Fibroblast of peridontal ligament (primary cell): Measurements from ENCODE around the gene FMN1.

ENCODE experiments used
- DNase-seq: peaks from one replicate; pipeline ENCODE4 v3.0.0-alpha.2; 2010; ENCODE audit errors: extremely low read depth

FMN1 gene, protein sequence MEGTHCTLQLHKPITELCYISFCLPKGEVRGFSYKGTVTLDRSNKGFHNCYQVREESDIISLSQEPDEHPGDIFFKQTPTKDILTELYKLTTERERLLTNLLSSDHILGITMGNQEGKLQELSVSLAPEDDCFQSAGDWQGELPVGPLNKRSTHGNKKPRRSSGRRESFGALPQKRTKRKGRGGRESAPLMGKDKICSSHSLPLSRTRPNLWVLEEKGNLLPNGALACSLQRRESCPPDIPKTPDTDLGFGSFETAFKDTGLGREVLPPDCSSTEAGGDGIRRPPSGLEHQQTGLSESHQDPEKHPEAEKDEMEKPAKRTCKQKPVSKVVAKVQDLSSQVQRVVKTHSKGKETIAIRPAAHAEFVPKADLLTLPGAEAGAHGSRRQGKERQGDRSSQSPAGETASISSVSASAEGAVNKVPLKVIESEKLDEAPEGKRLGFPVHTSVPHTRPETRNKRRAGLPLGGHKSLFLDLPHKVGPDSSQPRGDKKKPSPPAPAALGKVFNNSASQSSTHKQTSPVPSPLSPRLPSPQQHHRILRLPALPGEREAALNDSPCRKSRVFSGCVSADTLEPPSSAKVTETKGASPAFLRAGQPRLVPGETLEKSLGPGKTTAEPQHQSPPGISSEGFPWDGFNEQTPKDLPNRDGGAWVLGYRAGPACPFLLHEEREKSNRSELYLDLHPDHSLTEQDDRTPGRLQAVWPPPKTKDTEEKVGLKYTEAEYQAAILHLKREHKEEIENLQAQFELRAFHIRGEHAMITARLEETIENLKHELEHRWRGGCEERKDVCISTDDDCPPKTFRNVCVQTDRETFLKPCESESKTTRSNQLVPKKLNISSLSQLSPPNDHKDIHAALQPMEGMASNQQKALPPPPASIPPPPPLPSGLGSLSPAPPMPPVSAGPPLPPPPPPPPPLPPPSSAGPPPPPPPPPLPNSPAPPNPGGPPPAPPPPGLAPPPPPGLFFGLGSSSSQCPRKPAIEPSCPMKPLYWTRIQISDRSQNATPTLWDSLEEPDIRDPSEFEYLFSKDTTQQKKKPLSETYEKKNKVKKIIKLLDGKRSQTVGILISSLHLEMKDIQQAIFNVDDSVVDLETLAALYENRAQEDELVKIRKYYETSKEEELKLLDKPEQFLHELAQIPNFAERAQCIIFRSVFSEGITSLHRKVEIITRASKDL (N-terminal part only)

DNA sequence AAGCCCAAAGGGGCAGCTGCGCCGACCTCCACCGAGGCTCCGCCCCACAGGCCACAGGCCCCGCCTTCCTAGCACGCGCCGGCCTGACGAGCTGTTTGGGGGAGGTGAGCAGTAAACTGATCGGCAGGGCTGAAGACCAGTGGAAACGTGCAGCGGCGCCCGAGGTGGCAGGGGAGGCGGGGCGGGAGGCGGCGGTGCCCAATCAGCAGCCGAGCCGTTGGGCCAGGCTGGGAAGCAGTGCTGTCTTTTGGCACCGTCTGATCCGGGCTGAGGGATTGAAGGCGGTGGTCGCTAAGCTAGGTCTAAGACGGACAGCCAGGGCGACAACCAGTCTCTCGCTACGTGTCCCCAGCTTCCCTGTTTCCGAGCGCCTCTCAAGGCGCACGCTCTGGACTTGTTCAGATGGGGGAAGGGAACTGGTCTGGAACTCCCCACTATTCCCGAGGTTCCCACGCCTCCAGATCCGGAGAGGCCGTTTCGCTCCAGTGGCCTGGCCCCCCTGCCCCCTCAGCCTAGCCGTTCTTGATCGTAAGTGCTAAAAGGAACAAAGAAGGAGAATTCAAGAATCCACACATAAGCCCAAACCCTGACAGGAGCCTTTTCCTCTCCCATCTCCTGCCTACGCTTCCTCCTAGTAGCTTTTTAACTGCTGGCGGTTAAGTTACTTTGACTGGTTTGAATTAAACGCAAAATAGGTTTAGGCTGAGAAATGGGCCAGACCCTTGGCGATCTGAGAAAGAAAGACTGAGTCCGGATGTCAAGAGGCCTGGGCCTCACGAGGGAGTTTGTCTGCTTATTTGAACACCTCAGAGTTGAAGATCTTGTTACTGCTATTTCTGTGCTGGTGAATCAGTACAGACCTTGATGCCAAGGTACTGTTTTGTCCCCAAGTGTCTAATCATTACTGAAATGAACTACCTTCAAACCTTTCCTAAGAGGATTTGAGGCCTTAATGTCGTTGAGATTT, at the start of gene FMN1:
Gene FMN1, minus strand, starts transcription at position 11 of the 967 bp plus-strand sequence. CDS start 39,800 bp downstream, outside the sequence.
- DNase-seq, result peak; percentile 83

GRCh38 chr15:33243869-33244268, 49.4 kb upstream of the FMN1 start:
- DNase-seq, result no peak

DNA sequence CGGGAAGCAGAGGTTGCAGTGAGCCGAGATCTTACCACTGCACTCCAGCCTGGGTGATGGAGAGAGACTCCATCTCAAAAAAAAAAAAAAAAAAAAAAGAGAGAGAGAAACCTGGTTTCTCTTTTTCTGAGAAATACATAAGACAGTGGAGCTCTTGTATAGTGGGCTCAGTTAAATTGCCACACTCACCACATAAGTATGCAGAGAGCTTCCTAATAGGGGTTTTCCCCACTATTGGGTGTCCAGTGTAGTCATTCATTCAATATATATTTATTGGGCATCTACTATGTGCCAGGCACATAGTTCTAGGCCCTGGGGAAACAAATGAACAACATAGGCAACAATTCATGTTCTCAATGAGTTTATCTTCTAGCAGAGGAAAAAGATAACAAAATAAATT, 48.9 kb upstream of the FMN1 start:
- no peak for DNase-seq

DNA sequence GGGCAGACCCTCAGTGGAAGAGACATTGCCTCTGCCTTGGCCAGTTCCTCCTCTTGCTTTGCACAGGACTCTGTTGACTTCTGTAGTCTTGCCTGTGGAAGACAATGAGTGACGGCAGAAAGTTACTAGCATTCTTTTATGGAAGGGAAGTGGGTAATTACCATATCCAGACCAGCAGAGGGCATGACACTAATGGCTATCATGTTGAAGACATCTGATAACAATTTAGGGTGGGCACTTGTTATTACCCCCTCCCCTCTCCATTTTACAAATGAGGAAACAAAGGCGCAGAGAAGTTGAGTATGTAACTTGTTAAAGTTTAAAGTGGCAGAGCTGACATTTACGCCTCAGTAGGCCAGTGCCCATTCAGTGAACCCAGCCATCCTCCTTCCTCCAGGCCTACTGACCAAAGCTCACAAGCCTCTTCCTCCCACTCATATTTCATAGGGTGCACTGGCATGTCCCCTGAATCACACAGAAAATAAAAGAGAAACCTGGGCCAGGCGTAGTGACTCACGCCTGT, 48.2 kb upstream of the FMN1 start:
- DNase-seq, result peak; percentile 5

DNA sequence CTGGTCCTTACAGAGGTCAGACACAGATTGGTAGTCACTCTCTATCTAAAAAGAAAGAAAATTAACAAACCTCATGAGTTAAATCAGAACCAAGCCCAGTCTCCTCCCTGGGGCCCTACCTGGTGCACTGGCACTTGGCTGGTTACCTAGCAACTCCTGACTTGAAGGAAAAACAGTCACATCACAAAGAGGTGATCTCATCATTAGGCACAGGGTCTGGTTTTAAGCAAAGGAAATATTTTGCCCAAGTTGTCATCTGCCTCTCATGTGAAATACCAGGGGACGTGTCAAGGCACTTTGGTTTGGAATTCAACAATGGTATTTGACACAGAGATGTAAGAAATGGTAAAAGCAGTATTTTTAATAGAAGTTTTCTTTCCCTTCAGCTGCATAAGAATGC, 47.7 kb upstream of the FMN1 start:
- no peak for DNase-seq

GRCh38 chr15:33236841-33237509, 42.5 kb upstream of the FMN1 start:
- DNase-seq, result no peak

DNA sequence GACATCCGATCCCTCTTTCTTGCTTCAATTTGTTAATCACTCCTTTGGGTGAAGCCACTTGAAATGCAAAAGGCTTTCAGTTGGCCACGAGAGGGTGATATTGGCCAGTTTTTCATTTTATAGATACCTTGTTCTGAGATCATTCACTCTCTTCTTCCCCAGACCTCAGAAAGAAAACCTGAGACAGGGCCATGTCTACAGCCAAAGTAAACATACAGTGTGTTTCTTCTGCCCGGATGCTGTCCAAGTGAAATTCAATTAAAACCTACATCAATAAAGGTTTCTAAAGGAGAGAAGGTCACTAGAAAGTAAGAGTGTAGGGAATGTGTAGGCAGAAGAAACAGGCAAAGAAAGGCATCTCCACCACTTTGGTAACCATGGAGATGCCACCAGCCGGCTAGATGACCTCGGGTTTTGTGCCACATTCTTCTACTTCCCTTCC, 39.5 kb upstream of the FMN1 start:
- peak; percentile 55 for DNase-seq

- no peak for DNase-seq
Measured at GRCh38 chr15:33226559-33227181, 32.2 kb upstream of the FMN1 start.

GRCh38 chr15:33218071-33218491, 23.6 kb upstream of the FMN1 start:
- no peak for DNase-seq

GRCh38 chr15:33215941-33216872, 21.7 kb upstream of the FMN1 start:
- peak; percentile 18 for DNase-seq

- DNase-seq, result peak; percentile 8
Measured at GRCh38 chr15:33211176-33211808, 16.8 kb upstream of the FMN1 start.

GRCh38 chr15:33209575-33210481, 15.3 kb upstream of the FMN1 start:
- DNase-seq, result no peak

- DNase-seq, result no peak
Measured at GRCh38 chr15:33207646-33208045, 13.1 kb upstream of the FMN1 start.

DNA sequence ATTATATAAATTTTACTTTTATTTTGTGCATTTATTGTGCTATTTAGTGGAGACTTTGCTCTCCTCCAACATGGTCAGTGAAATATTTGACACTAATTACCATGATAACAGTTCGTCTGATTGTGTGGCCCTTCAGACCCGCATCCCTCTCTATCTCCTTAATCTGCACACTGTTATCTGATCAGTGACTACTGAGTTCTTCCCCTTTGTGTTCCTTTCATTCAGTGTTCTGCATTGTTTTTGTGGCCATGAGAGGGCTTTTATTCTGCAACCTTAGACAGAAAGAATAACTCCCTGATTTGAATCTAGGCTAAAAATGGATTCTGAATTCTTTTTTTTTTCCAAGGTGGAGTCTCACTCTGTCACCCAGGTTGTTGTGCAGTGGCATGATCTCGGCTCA, 11.9 kb upstream of the FMN1 start:
- DNase-seq, result no peak

- DNase-seq, result no peak
Measured at GRCh38 chr15:33204926-33205325, 10.4 kb upstream of the FMN1 start.

DNA sequence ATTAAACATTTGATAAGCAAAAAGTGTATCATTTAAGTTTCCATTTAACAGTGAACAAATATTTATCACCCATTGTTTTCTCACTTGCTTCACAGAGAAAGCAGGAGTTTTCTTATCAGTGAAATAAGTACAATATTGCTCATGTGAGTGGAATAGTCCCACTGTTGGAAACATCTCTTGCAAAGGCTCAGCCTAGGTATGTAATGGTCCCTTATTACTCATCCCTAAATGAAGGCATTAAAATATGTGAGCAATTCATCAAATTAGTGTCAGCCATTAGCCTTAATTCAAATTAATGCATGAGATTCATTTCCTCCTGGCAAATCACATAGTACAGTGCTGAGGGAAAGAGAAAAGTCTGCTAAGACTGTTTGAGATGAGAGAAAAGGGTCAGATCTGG, 9.6 kb upstream of the FMN1 start:
- DNase-seq, result no peak
